ENCODE data around the gene ANLN.

- TF ChIP-seq L3MBTL2 (conservative IDR thresholded peaks at IDR 0.05) (no peak), BHLHE40 (IDR thresholded peaks at IDR 0.05; ENCODE audit: borderline replicate concordance) (no peak), TARDBP (IDR thresholded peaks at IDR 0.05) (no peak)
Observed at GRCh38 chr7:36348256-36348655, 41.4 kb upstream of the ANLN start.

All from HEK293T (cell line).